Karpas-422 (cell line): Measurements from ENCODE around the gene OGFR. TPM values are rescaled to one million over a fixed set of nuclear protein-coding genes. Genes with fewer than 3 reads are reported as not detected.

Experiments
- DNase-seq: peaks from one replicate; pipeline ENCODE4 v3.0.0-alpha.2; 2015
- H2AFZ ChIP-seq: fragments of 200-600 bp; sonication (generic); 2 replicates; pipeline ENCODE4 v1.6.1; 2014; ENCODE audit warnings: antibody characterized with exemption, low read length, mixed read lengths
- H3K27ac ChIP-seq: fragments of 200-600 bp; sonication (generic); 2 replicates; pipeline ENCODE4 v1.5.1; 2014; ENCODE audit warnings: mild to moderate bottlenecking, low read length, moderate library complexity
- H3K27me3 ChIP-seq: fragments of 200-600 bp; sonication (generic); 2 replicates; pipeline ENCODE4 v1.6.1; 2014; ENCODE audit warnings: low read length, mixed read lengths
- H3K36me3 ChIP-seq: fragments of 200-600 bp; sonication (generic); 2 replicates; pipeline ENCODE4 v1.6.1; 2014; ENCODE audit warnings: low read length, mixed read lengths; ENCODE audit not compliant: insufficient read depth
- H3K4me1 ChIP-seq: fragments of 200-600 bp; sonication (generic); 2 replicates; pipeline ENCODE4 v1.6.1; 2014; ENCODE audit warnings: mild to moderate bottlenecking, low read length, mixed read lengths
- H3K4me2 ChIP-seq: fragments of 200-600 bp; sonication (generic); 2 replicates; pipeline ENCODE4 v1.6.1; 2014; ENCODE audit warnings: low read length, low read depth, mild to moderate bottlenecking; ENCODE audit not compliant: poor library complexity, severe bottlenecking
- H3K4me3 ChIP-seq: fragments of 200-600 bp; sonication (generic); 2 replicates; pipeline ENCODE4 v1.5.1; 2014; ENCODE audit warnings: mild to moderate bottlenecking, antibody characterized with exemption, low read length, mixed read lengths
- H3K79me2 ChIP-seq: fragments of 200-600 bp; sonication (generic); 2 replicates; pipeline ENCODE4 v1.6.1; 2014; ENCODE audit warnings: mild to moderate bottlenecking, low read length, mixed read lengths
- H3K9ac ChIP-seq: fragments of 200-600 bp; sonication (generic); 2 replicates; pipeline ENCODE4 v1.6.0; 2014; ENCODE audit warnings: low read length
- H3K9me2 ChIP-seq: fragments of 200-600 bp; sonication (generic), shearing (Covaris generic); replicated peaks from 2 replicates; pipeline ENCODE4 v1.6.0; 2014; ENCODE audit warnings: mild to moderate bottlenecking, low read length, moderate library complexity; ENCODE audit not compliant: insufficient read depth
- H3K9me3 ChIP-seq: fragments of 300-700, 200-600 bp; sonication (generic); 2 replicates; pipeline ENCODE4 v1.6.1; 2014; ENCODE audit warnings: low read length, mixed read lengths
- H4K20me1 ChIP-seq: fragments of 200-600 bp; sonication (generic); 2 replicates; pipeline ENCODE4 v1.6.1; 2014; ENCODE audit warnings: mild to moderate bottlenecking, antibody characterized with exemption, low read length, low read depth; ENCODE audit not compliant: insufficient read depth
- total RNA-seq: library from RNA; depleted of rRNA; stranded (reverse); fragments of >200 nt; shearing (Covaris generic); gene quantifications from 2 replicates; pipeline ENCODE4 v1.2.3, GENCODE V29; 2014; ENCODE audit warnings: low replicate concordance

Gene OGFR
- total RNA-seq, 1 experiment from 2014 or later, result 23.8 TPM

DNA sequence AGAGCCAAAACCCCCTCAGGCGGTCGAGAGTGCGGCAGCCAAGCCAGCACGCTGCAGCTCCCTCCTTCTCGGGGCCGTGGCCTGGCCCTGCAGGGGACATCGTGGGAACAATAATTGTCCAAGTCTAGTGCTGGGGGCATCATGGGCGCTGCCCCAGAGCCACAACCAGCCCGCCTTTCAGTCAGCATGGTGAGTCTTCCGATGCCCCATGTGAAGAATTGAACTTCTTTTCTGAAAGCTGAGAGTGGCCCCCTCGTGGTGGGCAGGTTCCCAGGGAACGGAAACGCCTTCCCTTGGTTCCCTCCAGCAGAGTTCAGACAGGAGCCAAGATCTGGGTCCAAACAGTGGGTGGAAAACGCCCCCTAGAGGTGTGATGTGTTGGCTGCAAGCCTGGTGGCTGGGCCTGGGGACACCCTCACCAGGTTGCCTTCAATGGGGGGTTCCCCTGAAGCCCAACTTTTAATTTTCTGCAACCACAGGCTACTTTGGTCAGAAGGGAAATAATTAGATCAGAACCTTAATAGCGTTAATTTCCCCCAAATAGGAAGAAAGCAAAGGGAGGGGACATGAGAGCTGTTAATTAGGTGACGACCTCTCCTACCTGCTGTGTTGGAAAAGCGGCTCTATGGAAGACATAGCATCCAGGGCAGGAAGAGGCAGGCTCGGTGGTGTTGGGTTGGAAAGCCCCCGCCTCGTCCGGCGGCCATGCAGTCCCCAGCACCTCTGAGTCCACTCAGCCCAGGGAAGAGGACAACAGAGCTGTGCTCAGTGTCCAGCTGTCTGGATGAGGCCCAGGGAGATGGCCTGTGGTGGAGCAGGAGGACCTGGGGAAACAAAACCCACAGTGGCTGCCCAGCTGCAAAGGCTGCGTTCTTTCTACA, 13.1 kb upstream of the OGFR start:
- no peaks in the 10 kb centered on the region for H3K9me3 ChIP-seq
- H3K27ac ChIP-seq, result no peak overlapping the region
- no peaks in the 10 kb centered on the region for H4K20me1 ChIP-seq
- no peak overlapping the region for H3K4me2 ChIP-seq
- H3K4me1 ChIP-seq, result peaks cover 28% of the 10 kb centered on the region
- no peak overlapping the region for H3K4me3 ChIP-seq
- H3K36me3 ChIP-seq, result no peaks in the 10 kb centered on the region
- no peak overlapping the region; the same call in 1 of the 2 replicates for H3K9ac ChIP-seq
- H3K9me2 ChIP-seq, result no peaks in the 10 kb centered on the region
- no peaks in the 10 kb centered on the region for H3K79me2 ChIP-seq
- no peaks in the 10 kb centered on the region for H3K27me3 ChIP-seq
- peak; percentile 93 for DNase-seq
- no peak overlapping the region for H2AFZ ChIP-seq

GRCh38 chr20:62792182-62792939, 12.3 kb upstream of the OGFR start:
- Histone ChIP-seq H4K20me1 (no peaks in the 10 kb centered on the region), H3K4me1 (peaks cover 33% of the 10 kb centered on the region), H3K79me2 (0 out of 2 replicates have a peak, but pooled peaks cover 5% of the 10 kb centered on the region), H3K4me2 (no peak overlapping the region), H3K9me2 (no peaks in the 10 kb centered on the region), H3K27me3 (no peaks in the 10 kb centered on the region), H3K27ac (no peak overlapping the region), H3K9ac (no peak overlapping the region), H3K4me3 (no peak overlapping the region), H3K9me3 (no peaks in the 10 kb centered on the region), H3K36me3 (no peaks in the 10 kb centered on the region), H2AFZ (no peak overlapping the region)
- peak; percentile 42 for DNase-seq

DNA sequence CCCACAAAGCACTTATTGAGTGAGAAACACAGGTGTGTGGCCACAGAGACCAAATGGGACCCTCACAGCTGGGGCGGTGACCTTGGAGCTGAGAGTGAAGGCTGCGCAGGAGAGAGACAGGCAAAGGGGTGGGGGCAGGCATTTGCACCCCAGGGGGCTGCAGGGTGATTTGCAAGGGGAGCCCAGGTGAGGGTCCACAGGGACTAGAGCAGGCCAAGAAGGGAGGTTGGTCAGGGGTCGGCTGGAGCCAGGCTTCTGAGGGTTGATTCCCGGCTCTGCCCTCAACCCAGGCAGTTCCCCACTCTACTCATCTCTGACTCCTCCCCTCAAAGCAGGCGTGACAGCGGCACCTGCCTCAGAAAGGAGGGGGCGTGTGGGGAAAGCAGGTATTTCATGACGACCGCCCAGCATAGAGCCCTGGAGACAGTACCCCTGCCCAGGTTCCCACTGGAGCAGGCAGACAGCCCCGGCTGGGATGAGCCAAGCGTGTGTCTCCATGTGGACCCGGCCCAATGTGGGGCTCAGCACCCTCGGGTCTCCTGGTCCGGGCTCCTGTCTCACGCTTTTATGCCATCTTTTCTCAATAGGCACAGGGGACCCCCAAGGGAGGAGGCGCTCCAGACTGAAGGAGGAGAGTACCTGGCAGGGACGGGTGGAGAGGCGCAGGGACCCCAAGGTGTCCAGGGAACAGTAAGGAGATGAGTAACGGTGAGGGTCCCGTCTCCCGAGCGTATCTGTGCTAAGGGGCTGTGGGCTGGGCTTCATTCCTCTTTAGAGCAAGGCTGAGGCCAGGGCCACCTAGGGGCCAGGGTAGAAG, 11.5 kb upstream of the OGFR start:
- Histone ChIP-seq H3K27ac (no peak overlapping the region), H3K79me2 (0 out of 2 replicates have a peak, but pooled peaks cover 5% of the 10 kb centered on the region), H3K4me2 (peak overlapping the region; percentile 65), H3K4me3 (no peak overlapping the region; the same call in 1 of the 2 replicates), H3K9ac (peak overlapping the region; percentile 64; the same call in 1 of the 2 replicates), H3K27me3 (no peaks in the 10 kb centered on the region), H3K9me3 (no peaks in the 10 kb centered on the region), H2AFZ (no peak overlapping the region), H3K9me2 (no peaks in the 10 kb centered on the region), H3K36me3 (no peaks in the 10 kb centered on the region; the same call in 1 of the 2 replicates), H4K20me1 (no peaks in the 10 kb centered on the region), H3K4me1 (peaks cover 36% of the 10 kb centered on the region)
- DNase-seq, result peak; percentile 42

DNA sequence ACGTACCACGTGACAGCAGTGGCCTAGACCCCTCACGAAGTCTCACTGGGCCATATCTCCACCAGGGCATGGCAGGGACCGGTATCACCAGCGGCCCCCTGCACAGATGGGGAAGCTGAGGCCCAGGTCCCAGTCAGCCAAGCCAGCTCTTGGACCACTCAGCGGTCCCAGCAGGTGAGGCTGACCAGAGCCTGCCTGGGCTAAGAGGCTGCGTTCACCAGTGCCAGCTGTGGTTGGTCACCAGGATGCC, 11.0 kb upstream of the OGFR start:
- no peaks in the 10 kb centered on the region for H3K9me2 ChIP-seq
- H3K4me2 ChIP-seq, result peak overlapping the region; percentile 65
- no peaks in the 10 kb centered on the region for H3K27me3 ChIP-seq
- 0 out of 2 replicates have a peak, but pooled peaks cover 5% of the 10 kb centered on the region for H3K79me2 ChIP-seq
- H4K20me1 ChIP-seq, result no peaks in the 10 kb centered on the region
- H3K36me3 ChIP-seq, result peaks cover 3% of the 10 kb centered on the region
- no peaks in the 10 kb centered on the region for H3K9me3 ChIP-seq
- H3K4me3 ChIP-seq, result peak overlapping the region; percentile 61; the same call in 1 of the 2 replicates
- no peak for DNase-seq
- H3K27ac ChIP-seq, result no peak overlapping the region
- peak overlapping the region; percentile 87; the same call in 1 of the 2 replicates for H2AFZ ChIP-seq
- peaks cover 36% of the 10 kb centered on the region for H3K4me1 ChIP-seq
- peak overlapping the region; percentile 64 for H3K9ac ChIP-seq

DNA sequence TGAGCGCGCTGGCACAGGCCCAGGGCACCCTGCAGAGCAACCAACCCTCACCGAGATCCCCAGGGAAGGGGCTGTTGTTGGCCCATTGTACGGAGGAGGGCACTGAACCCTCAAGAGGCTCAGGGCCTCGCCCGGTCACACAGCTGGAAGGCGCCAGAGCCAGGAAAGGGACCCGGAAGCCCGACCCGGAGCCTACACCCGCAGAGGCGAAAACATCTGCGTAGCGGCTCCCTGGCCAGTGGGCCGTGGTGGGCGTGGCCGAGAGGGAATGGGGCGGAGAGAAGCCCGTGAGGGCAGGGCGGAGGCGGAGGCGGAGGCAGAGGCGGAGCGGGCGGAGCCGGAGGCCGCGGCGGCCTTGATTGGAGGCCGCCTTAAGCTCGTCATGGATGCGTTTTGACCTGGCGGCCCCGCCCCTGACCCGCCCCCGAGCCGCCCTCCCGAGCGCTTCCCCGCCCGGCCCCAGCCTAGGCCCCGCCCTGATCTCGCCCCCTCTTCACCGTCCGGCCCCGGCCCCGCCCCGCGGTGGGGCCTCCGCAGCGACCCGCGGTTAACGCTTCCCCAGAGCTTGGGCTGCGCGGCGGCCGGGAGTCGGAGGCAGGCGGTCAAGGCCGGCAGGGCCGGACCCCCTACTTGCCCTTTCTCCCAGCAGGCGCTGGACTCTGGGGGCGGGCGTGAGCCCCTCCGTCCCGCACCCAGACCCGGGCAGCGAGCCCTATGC, 10.5 kb upstream of the OGFR start:
- peak; percentile 99 for DNase-seq
- peak overlapping the region; percentile 61 for H3K4me3 ChIP-seq
- peak overlapping the region; percentile 72 for H3K4me2 ChIP-seq

GRCh38 chr20:62795023-62795761, 9.4 kb upstream of the OGFR start:
- peaks cover 36% of the 10 kb centered on the region for H3K4me1 ChIP-seq
- H3K4me3 ChIP-seq, result peak overlapping the region; percentile 60
- H3K9me3 ChIP-seq, result no peaks in the 10 kb centered on the region
- 0 out of 2 replicates have a peak, but pooled peaks cover 5% of the 10 kb centered on the region for H3K79me2 ChIP-seq
- H3K9me2 ChIP-seq, result no peaks in the 10 kb centered on the region
- DNase-seq, result peak; percentile 75
- no peaks in the 10 kb centered on the region for H4K20me1 ChIP-seq
- peak overlapping the region; percentile 89; the same call in 1 of the 2 replicates for H2AFZ ChIP-seq
- peak overlapping the region; percentile 72 for H3K9ac ChIP-seq
- peaks cover 15% of the 10 kb centered on the region for H3K36me3 ChIP-seq
- peak overlapping the region; percentile 72 for H3K4me2 ChIP-seq
- peak overlapping the region; percentile 80 for H3K27ac ChIP-seq
- no peaks in the 10 kb centered on the region for H3K27me3 ChIP-seq

More for the DNA sequence above, 10.5 kb upstream of the OGFR start:
- Histone ChIP-seq H3K27ac (peak overlapping the region; percentile 25; the same call in 1 of the 2 replicates), H2AFZ (peak overlapping the region; percentile 87), H3K9ac (peak overlapping the region; percentile 72), H3K9me3 (no peaks in the 10 kb centered on the region), H3K79me2 (0 out of 2 replicates have a peak, but pooled peaks cover 5% of the 10 kb centered on the region), H3K36me3 (peaks cover 8% of the 10 kb centered on the region), H4K20me1 (no peaks in the 10 kb centered on the region), H3K9me2 (no peaks in the 10 kb centered on the region), H3K27me3 (no peaks in the 10 kb centered on the region), H3K4me1 (peaks cover 36% of the 10 kb centered on the region)
